ENCODE data around the gene SEMA4A.

The SEMA4A gene

DNA sequence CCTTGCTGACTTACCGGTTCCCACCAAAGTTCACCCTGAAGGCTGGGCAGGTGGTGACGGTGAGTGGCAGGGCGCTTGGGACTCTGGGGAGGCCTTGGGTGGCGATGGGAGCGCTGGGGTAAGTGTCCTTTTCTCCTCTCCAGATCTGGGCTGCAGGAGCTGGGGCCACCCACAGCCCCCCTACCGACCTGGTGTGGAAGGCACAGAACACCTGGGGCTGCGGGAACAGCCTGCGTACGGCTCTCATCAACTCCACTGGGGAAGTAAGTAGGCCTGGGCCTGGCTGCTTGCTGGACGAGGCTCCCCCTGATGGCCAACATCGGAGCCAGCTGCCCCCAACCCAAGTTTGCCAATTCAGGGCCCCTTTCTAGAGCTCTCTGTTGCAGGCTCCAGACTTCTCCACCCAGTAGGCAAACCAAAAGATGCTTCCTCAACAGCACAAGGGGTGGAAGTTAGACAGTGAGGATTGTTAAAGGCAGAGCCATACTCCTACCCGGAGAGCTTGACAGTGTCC, 16.4 kb upstream of the SEMA4A start:
- no peak for DNase-seq

DNA sequence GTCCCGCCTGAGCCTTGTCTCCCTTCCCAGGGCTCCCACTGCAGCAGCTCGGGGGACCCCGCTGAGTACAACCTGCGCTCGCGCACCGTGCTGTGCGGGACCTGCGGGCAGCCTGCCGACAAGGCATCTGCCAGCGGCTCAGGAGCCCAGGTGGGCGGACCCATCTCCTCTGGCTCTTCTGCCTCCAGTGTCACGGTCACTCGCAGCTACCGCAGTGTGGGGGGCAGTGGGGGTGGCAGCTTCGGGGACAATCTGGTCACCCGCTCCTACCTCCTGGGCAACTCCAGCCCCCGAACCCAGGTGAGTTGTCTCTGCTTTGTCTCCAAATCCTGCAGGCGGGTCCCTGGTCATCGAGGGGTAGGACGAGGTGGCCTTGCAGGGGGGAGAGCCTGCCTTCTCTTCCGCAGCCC, 14.9 kb upstream of the SEMA4A start:
- no peak for DNase-seq

GRCh38 chr1:156140879-156141707, 12.3 kb upstream of the SEMA4A start:
- peak; percentile 31 to 46 for DNase-seq

DNA sequence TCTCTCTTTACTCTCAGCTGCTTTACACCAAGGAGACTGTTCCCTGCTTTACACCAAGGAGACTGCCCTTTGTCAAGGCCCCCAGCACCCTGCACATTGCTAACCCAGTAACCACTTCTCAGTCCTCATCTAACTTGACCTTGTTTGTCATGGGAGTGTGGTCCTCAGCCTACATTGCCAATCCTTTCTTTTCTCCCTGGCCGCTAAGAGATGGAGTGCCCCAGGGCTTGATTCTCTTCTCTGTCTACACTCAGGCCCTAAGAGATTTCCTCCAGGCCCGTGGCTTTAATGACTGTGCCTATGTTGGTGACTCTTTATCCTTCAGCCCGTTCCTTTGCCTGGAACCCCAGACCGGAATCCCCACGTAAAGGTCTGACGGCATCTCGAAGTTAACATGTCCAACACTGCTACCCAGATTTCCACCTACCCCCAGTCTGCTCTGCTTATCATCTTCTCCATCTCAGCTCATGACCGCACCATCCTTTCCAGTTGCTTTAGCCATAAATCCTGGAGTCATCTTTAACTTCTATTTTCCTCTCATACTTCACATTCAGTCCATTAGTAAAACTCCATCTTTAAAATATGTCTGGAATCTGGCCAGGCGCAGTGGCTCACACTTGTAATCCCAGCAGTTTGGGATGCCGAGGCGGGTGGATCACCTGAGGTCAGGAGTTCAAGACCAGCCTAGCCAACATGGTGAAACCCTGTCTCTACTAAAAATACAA, 9.5 kb upstream of the SEMA4A start:
- DNase-seq: no peak

- no peak for DNase-seq
Measured at GRCh38 chr1:156144742-156145141, 8.6 kb upstream of the SEMA4A start.

- no peak for DNase-seq
Measured at GRCh38 chr1:156145650-156146019, 7.8 kb upstream of the SEMA4A start.

DNA sequence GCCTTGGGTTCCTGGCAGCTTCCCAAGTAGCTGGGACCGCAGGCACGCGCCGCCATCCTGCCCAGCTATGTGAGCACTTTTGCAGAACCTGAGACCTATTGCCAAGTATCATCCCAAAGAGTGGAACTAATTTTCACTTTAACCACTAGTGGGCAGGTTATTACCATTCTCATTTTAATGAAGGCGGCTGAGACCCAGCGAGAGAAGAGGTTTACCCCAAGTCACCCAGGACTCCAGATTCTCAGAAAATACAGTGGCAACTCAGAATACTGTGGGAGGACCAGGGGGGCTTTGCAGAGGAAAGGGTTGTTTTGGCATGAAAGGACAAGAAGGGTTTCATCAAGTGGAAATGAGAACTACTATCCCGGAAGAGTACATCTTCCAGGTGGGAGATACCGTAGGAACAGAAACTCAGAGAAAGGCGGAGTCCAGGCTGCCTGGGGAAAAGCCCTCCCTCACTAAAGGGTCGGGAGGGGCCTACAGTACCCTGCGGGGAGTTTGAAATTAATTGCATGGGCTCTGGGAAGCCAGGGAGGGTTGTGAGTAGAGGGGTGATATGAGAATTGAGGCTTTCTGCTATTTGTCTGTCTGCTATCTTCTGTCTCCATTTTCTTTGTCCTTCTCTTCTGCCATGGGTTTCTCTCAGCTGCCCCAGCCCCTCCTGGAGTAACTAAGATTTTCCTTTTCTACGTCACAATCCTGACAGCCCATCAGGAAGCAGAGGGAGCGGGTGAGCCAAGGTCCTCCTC, 7.2 kb upstream of the SEMA4A start:
- peak; percentile 94 to 96 for DNase-seq

DNA sequence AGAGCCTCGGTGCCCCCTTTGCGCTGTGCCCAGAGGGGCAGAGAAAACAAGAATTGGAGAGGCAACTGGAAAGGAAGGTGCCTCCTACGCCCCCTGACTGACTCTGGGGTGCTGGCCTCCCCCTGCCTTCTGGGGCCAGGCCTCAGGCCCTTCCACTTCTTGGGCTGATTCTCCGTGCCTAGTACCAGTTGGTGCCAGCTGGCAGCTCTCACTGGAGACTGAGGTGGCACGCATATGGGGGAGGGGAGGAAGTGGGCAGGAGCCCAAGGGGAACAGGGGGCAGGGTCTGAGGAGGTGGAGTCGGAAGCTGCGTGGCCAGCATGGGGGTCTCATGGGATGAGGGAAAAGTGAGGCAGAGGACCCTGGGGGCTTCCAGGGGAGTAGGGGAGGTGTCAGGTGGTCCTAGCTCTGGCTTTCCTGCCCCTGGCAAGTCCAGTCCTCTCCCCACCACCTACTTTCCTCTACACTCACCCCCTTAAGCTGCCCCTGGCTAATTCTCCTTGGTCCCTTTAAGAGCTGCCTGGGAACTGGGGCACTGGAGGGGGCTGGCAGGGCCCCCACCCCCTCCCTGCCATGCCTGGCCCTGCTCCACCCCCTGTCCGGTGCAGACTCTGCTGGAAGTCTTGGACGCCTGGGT, 6.5 kb upstream of the SEMA4A start:
- DNase-seq: peak in 1 of 2 experiments; percentile 62

GRCh38 chr1:156148216-156148615, 5.2 kb upstream of the SEMA4A start:
- DNase-seq: no peak

GRCh38 chr1:156149374-156150332, 3.7 kb upstream of the SEMA4A start:
- no peak for DNase-seq

DNA sequence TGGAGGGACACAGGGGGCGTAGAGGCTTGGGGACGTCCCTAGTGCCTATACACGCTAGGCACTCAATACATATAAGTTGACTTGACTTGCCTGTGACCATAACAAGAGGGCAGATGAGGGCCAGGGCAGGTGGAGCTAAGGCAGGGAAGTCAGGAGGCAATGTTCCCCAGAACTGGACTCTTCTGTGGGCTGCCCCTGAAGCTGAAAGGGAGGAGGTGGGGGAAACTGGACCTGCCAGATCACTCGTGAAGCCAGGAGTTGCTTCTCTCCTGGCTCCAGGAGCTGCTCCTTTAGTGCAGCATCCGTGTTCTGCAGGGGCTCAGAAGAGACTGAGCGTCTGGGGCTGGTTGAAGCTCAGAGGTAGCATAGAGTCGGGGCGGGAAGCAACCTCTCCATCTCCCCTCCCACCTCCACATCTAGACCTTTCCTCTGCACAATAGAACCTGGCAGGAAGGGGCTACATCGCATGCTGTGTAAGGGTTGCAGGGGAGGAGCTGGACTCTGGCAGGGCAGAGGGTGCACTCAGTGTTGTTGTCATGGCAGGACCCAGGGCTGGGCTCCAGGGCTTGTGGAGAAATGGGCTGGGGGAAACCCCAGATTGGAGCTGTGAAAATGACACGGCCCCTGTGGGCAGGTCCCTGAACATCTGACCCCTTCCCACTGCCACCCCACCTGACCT, 2.9 kb upstream of the SEMA4A start:
- no peak for DNase-seq

DNA sequence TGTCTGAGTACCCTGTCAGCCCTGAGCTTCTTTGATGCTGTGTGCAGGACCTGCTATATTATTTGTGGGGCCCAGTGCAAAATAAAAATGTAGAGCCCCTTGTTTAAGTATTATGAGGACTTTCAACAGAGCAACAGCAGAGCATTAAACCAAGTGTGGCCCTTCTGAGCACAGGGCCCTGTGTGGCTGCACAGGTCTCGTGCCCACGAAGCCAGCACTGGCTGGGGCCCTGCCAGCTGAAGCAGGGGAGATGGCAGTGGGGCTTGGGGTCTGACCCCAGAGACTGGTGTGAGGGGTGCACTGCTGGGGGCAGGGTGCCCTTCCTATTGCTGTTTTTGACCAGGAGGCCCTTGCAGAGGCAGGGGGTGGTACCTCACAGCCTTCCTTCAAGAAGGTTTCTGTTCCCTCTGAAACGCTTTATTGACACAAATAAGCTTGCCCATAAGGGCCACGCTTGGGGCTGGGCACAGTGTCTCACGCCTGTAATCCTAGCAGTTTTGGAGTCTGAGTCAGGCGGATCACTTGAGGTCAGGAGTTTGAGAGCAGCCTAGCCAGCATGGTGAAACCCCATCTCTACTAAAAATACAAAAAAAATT, 2.2 kb upstream of the SEMA4A start:
- DNase-seq: no peak

- DNase-seq: no peak
Measured at GRCh38 chr1:156152628-156153027, 757 bp upstream of the SEMA4A start.

DNA sequence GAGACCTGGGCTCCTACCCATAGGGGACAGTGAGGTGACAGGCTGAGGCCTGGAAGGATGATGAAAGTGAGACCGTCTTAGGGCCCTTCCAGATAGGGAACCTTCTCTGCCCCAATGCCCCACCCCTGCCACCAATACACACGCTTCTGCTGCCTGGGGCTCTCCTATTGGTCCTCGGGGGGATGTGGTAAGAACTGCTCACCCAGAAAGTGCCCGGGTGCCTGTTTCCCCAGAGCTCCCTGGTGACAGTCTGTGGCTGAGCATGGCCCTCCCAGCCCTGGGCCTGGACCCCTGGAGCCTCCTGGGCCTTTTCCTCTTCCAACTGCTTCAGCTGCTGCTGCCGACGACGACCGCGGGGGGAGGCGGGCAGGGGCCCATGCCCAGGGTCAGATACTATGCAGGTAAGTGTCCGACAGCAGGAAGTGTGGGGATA, 948 bp downstream of the SEMA4A start:
- DNase-seq: no peak

DNA sequence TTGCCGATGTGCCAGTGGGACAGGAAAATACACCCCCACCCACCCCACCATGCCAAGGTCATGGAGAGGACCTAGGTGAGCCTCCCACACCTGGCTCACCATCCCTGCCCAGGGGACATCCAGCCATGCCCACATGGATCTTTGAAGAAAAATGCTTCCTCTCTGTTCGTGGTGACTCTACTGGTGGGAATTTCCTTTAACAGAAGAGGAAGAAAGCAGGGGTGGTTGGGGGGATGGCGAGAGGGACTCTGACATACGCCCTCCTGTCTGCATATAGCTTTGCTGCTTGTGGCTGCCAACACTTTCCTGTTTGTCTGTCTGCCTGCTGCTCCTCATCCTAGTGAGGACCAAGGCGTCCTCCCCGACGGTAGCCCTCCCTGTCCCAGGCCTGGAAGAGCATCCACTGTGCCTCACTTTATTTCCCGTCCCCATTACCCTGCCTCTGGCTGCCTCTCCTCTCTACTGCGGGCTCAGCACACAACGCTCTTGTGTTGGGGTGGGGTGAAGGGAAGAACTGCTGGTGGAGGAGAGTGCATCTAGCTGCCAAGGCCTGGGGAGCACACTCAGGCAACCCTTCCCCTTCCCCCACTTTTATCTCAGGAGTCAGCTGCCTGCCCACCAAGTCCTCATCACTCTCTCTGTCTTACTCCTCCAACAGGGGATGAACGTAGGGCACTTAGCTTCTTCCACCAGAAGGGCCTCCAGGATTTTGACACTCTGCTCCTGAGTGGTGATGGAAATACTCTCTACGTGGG, 2.5 kb downstream of the SEMA4A start:
- no peak for DNase-seq

GRCh38 chr1:156157506-156157905, 4.1 kb downstream of the SEMA4A start:
- DNase-seq: no peak

DNA sequence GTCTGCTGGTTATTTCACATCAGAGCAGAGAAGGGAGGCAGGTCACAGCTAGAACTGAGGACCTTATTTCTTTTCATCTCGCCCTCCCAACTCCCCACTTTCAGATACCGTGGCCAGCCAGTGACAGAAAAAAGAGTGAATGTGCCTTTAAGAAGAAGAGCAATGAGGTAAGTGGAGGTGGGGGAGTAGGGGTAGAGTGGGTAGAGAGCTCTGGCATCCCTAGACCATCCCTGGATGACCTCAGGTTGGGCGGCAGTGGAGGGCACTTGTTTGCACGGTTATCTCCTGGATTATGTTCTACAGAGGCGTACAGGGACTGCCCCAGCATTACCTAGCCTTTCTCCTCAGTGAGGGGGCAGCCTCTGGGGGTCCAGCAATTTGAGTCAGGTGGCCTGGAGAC, 4.6 kb downstream of the SEMA4A start:
- no peak for DNase-seq

GRCh38 chr1:156160000-156160742, 6.8 kb downstream of the SEMA4A start:
- no peak for DNase-seq

DNA sequence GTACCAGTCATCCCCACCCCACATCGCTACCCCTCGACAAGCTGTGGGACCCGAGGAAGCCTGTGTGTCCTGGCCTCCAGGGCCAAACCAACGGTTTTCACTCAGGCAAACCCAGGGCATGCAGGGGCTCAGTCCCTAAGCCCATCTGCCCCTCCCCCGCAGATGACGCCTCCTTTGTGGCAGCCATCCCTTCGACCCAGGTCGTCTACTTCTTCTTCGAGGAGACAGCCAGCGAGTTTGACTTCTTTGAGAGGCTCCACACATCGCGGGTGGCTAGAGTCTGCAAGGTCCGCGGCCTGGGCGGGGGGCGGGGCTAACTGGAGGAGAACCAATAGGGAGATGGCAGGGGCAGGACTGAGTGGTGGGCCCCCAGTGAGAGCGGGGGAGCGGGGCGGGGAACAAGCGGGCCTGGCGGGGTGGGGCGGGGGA, 7.4 kb downstream of the SEMA4A start:
- no peak for DNase-seq
